ENCODE results near the gene ASB4. TPM values are rescaled to one million over a fixed set of nuclear protein-coding genes. Genes with fewer than 3 reads are reported as not detected.

ASB4 gene
- polyA plus RNA-seq, 1 donor = 0.33 TPM

GRCh38 chr7:95537468-95537867 lies 51.7 kb downstream of the ASB4 start:
- DNase-seq = peak in 1 of 2 donors; percentile 58
- Histone ChIP-seq H3K36me3 (ENCODE audit: control insufficient read depth, insufficient read depth, low read length) (no peaks in the 10 kb centered on the region), H3K4me1 (ENCODE audit: control insufficient read depth, insufficient read depth, low read length) (peaks cover 23% of the 10 kb centered on the region), H3K27me3 (ENCODE audit: control insufficient read depth, insufficient read depth, low read length) (no peaks in the 10 kb centered on the region), H3K9me3 (ENCODE audit: control insufficient read depth, low read depth, low read length) (no peaks in the 10 kb centered on the region), H3K4me3 (ENCODE audit: low read length) (no peak overlapping the region), H3K27ac (ENCODE audit: low read length) (peak overlapping the region; percentile 69)
- WGBS (ENCODE audit: insufficient coverage, low lambda C conversion rate) = 86% methylated on average over 1 of the region's 2 CpGs

GRCh38 chr7:95539426-95539825 lies 53.7 kb downstream of the ASB4 start:
- DNase-seq = no peak
- no peaks in the 10 kb centered on the region for H3K36me3 ChIP-seq (ENCODE audit: control insufficient read depth, insufficient read depth, low read length)
- H3K27ac ChIP-seq (ENCODE audit: low read length) = no peak overlapping the region
- H3K4me3 ChIP-seq (ENCODE audit: low read length) = no peak overlapping the region
- H3K9me3 ChIP-seq (ENCODE audit: control insufficient read depth, low read depth, low read length) = no peaks in the 10 kb centered on the region
- no peaks in the 10 kb centered on the region for H3K27me3 ChIP-seq (ENCODE audit: control insufficient read depth, insufficient read depth, low read length)
- peaks cover 24% of the 10 kb centered on the region for H3K4me1 ChIP-seq (ENCODE audit: control insufficient read depth, insufficient read depth, low read length)

GRCh38 chr7:95540366-95540765 lies 54.6 kb downstream of the ASB4 start:
- Histone ChIP-seq H3K9me3 (ENCODE audit: control insufficient read depth, low read depth, low read length) (no peaks in the 10 kb centered on the region), H3K4me1 (ENCODE audit: control insufficient read depth, insufficient read depth, low read length) (peaks cover 27% of the 10 kb centered on the region), H3K27ac (ENCODE audit: low read length) (no peak overlapping the region), H3K27me3 (ENCODE audit: control insufficient read depth, insufficient read depth, low read length) (no peaks in the 10 kb centered on the region), H3K4me3 (ENCODE audit: low read length) (no peak overlapping the region), H3K36me3 (ENCODE audit: control insufficient read depth, insufficient read depth, low read length) (no peaks in the 10 kb centered on the region)
- WGBS (ENCODE audit: insufficient coverage, low lambda C conversion rate) = no CpG with 5 or more reads among the region's 1 CpG
- DNase-seq = no peak

GRCh38 chr7:95543312-95543711 lies 57.6 kb downstream of the ASB4 start:
- Histone ChIP-seq H3K36me3 (ENCODE audit: control insufficient read depth, insufficient read depth, low read length) (no peaks in the 10 kb centered on the region), H3K27me3 (ENCODE audit: control insufficient read depth, insufficient read depth, low read length) (no peaks in the 10 kb centered on the region), H3K4me3 (ENCODE audit: low read length) (no peak overlapping the region), H3K4me1 (ENCODE audit: control insufficient read depth, insufficient read depth, low read length) (peaks cover 16% of the 10 kb centered on the region), H3K27ac (ENCODE audit: low read length) (no peak overlapping the region), H3K9me3 (ENCODE audit: control insufficient read depth, low read depth, low read length) (no peaks in the 10 kb centered on the region)
- DNase-seq = no peak
- WGBS (ENCODE audit: insufficient coverage, low lambda C conversion rate) = no CpG with 5 or more reads among the region's 6 CpGs

- Histone ChIP-seq H3K27me3 (ENCODE audit: control insufficient read depth, insufficient read depth, low read length) (no peaks in the 10 kb centered on the region), H3K9me3 (ENCODE audit: control insufficient read depth, low read depth, low read length) (no peaks in the 10 kb centered on the region), H3K27ac (ENCODE audit: low read length) (peak overlapping the region; percentile 83), H3K36me3 (ENCODE audit: control insufficient read depth, insufficient read depth, low read length) (no peaks in the 10 kb centered on the region), H3K4me3 (ENCODE audit: low read length) (no peak overlapping the region), H3K4me1 (ENCODE audit: control insufficient read depth, insufficient read depth, low read length) (peaks cover 9% of the 10 kb centered on the region)
- no peak for DNase-seq
- WGBS (ENCODE audit: insufficient coverage, low lambda C conversion rate) = no CpG with 5 or more reads among the region's 1 CpG
Observed at GRCh38 chr7:95544171-95544570, 58.4 kb downstream of the ASB4 start.

GRCh38 chr7:95545007-95545615 lies 59.4 kb downstream of the ASB4 start:
- Histone ChIP-seq H3K9me3 (ENCODE audit: control insufficient read depth, low read depth, low read length) (no peaks in the 10 kb centered on the region), H3K27me3 (ENCODE audit: control insufficient read depth, insufficient read depth, low read length) (no peaks in the 10 kb centered on the region), H3K4me3 (ENCODE audit: low read length) (peak overlapping the region; percentile 12), H3K27ac (ENCODE audit: low read length) (peak overlapping the region; percentile 83), H3K4me1 (ENCODE audit: control insufficient read depth, insufficient read depth, low read length) (peaks cover 17% of the 10 kb centered on the region), H3K36me3 (ENCODE audit: control insufficient read depth, insufficient read depth, low read length) (no peaks in the 10 kb centered on the region)
- WGBS (ENCODE audit: insufficient coverage, low lambda C conversion rate) = 33% methylated on average over 1 of the region's 3 CpGs
- DNase-seq = peak; percentile 79 to 90

GRCh38 chr7:95545673-95546072 lies 59.9 kb downstream of the ASB4 start:
- Histone ChIP-seq H3K27me3 (ENCODE audit: control insufficient read depth, insufficient read depth, low read length) (no peaks in the 10 kb centered on the region), H3K4me1 (ENCODE audit: control insufficient read depth, insufficient read depth, low read length) (peaks cover 23% of the 10 kb centered on the region), H3K4me3 (ENCODE audit: low read length) (no peak overlapping the region), H3K9me3 (ENCODE audit: control insufficient read depth, low read depth, low read length) (no peaks in the 10 kb centered on the region), H3K27ac (ENCODE audit: low read length) (peak overlapping the region; percentile 83), H3K36me3 (ENCODE audit: control insufficient read depth, insufficient read depth, low read length) (no peaks in the 10 kb centered on the region)
- no CpG with 5 or more reads among the region's 1 CpG for WGBS (ENCODE audit: insufficient coverage, low lambda C conversion rate)
- no peak for DNase-seq

- no peaks in the 10 kb centered on the region for H3K36me3 ChIP-seq (ENCODE audit: control insufficient read depth, insufficient read depth, low read length)
- peaks cover 25% of the 10 kb centered on the region for H3K4me1 ChIP-seq (ENCODE audit: control insufficient read depth, insufficient read depth, low read length)
- H3K27me3 ChIP-seq (ENCODE audit: control insufficient read depth, insufficient read depth, low read length) = no peaks in the 10 kb centered on the region
- no CpG with 5 or more reads among the region's 4 CpGs for WGBS (ENCODE audit: insufficient coverage, low lambda C conversion rate)
- no peaks in the 10 kb centered on the region for H3K9me3 ChIP-seq (ENCODE audit: control insufficient read depth, low read depth, low read length)
- H3K4me3 ChIP-seq (ENCODE audit: low read length) = no peak overlapping the region
- DNase-seq = peak in 1 of 2 donors; percentile 65
- H3K27ac ChIP-seq (ENCODE audit: low read length) = peak overlapping the region; percentile 6
Observed at GRCh38 chr7:95546647-95547046, 60.9 kb downstream of the ASB4 start.

- DNase-seq = no peak
- Histone ChIP-seq H3K9me3 (ENCODE audit: control insufficient read depth, low read depth, low read length) (peaks cover 2% of the 10 kb centered on the region), H3K27me3 (ENCODE audit: control insufficient read depth, insufficient read depth, low read length) (no peaks in the 10 kb centered on the region), H3K4me1 (ENCODE audit: control insufficient read depth, insufficient read depth, low read length) (peaks cover 25% of the 10 kb centered on the region), H3K4me3 (ENCODE audit: low read length) (no peak overlapping the region), H3K36me3 (ENCODE audit: control insufficient read depth, insufficient read depth, low read length) (no peaks in the 10 kb centered on the region), H3K27ac (ENCODE audit: low read length) (no peak overlapping the region)
- WGBS (ENCODE audit: insufficient coverage, low lambda C conversion rate) = 81% methylated on average over 3 of the region's 6 CpGs
Observed at GRCh38 chr7:95547361-95548348, 61.9 kb downstream of the ASB4 start.

GRCh38 chr7:95549818-95550529 lies 64.2 kb downstream of the ASB4 start:
- Histone ChIP-seq H3K27ac (ENCODE audit: low read length) (peak overlapping the region; percentile 86), H3K4me3 (ENCODE audit: low read length) (no peak overlapping the region), H3K9me3 (ENCODE audit: control insufficient read depth, low read depth, low read length) (peaks cover 2% of the 10 kb centered on the region), H3K27me3 (ENCODE audit: control insufficient read depth, insufficient read depth, low read length) (no peaks in the 10 kb centered on the region), H3K4me1 (ENCODE audit: control insufficient read depth, insufficient read depth, low read length) (peaks cover 30% of the 10 kb centered on the region), H3K36me3 (ENCODE audit: control insufficient read depth, insufficient read depth, low read length) (no peaks in the 10 kb centered on the region)
- peak; percentile 87 to 90 for DNase-seq
- WGBS (ENCODE audit: insufficient coverage, low lambda C conversion rate) = no CpG with 5 or more reads among the region's 6 CpGs

All from large intestine (tissue), 3 donors.